DOHH2 (cell line): ENCODE results near the gene RETREG2.

Experiments
- H3F3A ChIP-seq: fragments of 200-600 bp; sonication (generic), shearing (Covaris generic); 2 replicates; pipeline ENCODE4 v1.6.0; 2016; ENCODE audit warnings: antibody characterized with exemption, mild to moderate bottlenecking; ENCODE audit not compliant: control insufficient read depth, insufficient read depth
- H3K27ac ChIP-seq: fragments of 200-600 bp; sonication (generic); 2 replicates; pipeline ENCODE4 v1.5.1; 2014; ENCODE audit warnings: low read depth, mild to moderate bottlenecking, low read length, moderate library complexity
- H3K27me3 ChIP-seq: fragments of 200-600 bp; sonication (generic); 2 replicates; pipeline ENCODE4 v1.6.1; 2014; ENCODE audit warnings: mild to moderate bottlenecking, low read length, mixed read lengths; ENCODE audit not compliant: control insufficient read depth
- H3K36me3 ChIP-seq: fragments of 200-600 bp; sonication (generic); 2 replicates; pipeline ENCODE4 v1.6.1; 2014; ENCODE audit warnings: mild to moderate bottlenecking, low read length, moderate library complexity, mixed read lengths; ENCODE audit not compliant: control insufficient read depth
- H3K4me1 ChIP-seq: fragments of 200-600 bp; sonication (generic); 2 replicates; pipeline ENCODE4 v1.6.1; 2014; ENCODE audit warnings: mild to moderate bottlenecking, low read length, mixed read lengths; ENCODE audit not compliant: control insufficient read depth
- H3K4me2 ChIP-seq: fragments of 200-600 bp; sonication (generic); 2 replicates; pipeline ENCODE4 v1.6.0; 2014; ENCODE audit warnings: mild to moderate bottlenecking, low read length, moderate library complexity
- H3K4me3 ChIP-seq: fragments of 200-600 bp; sonication (generic); 2 replicates; pipeline ENCODE4 v1.5.1; 2014; ENCODE audit warnings: mild to moderate bottlenecking, low read length, mixed read lengths
- H3K79me2 ChIP-seq: fragments of 200-600 bp; sonication (generic); 2 replicates; pipeline ENCODE4 v1.6.1; 2014; ENCODE audit warnings: mild to moderate bottlenecking, low read length, mixed read lengths; ENCODE audit not compliant: control insufficient read depth
- H3K9me2 ChIP-seq: fragments of 200-600 bp; sonication (generic); replicated peaks from 2 replicates; pipeline ENCODE4 v1.6.1; 2014; ENCODE audit warnings: mild to moderate bottlenecking, low read length, mixed read lengths; ENCODE audit not compliant: control insufficient read depth
- H3K9me3 ChIP-seq: fragments of 200-600 bp; sonication (generic); 2 replicates; pipeline ENCODE4 v1.6.1; 2014; ENCODE audit warnings: antibody characterized with exemption, low read length, mixed read lengths; ENCODE audit not compliant: control insufficient read depth, insufficient read depth
- H4K20me1 ChIP-seq: fragments of 200-600 bp; sonication (generic); 2 replicates; pipeline ENCODE4 v1.6.0; 2014; ENCODE audit warnings: low read depth, mild to moderate bottlenecking, antibody characterized with exemption, low read length, moderate library complexity; ENCODE audit not compliant: control insufficient read depth, insufficient read depth
- EZH2phosphoT487 ChIP-seq: fragments of 200-600 bp; sonication (generic); IDR thresholded peaks from 2 replicates; pipeline ENCODE4 v1.6.1; 2017; ENCODE audit warnings: borderline replicate concordance, mild to moderate bottlenecking, antibody characterized with exemption, low read length, moderate library complexity, mixed read lengths
- TF ChIP-seq, protein P1 (sequence below): fragments of 200-600 bp; sonication (generic); IDR thresholded peaks from one replicate; pipeline ENCODE4 v1.5.1; 2014; ENCODE audit warnings: antibody characterized with exemption, mild to moderate bottlenecking, low read depth, low read length; ENCODE audit not compliant: poor library complexity, severe bottlenecking

Gene RETREG2

DNA sequence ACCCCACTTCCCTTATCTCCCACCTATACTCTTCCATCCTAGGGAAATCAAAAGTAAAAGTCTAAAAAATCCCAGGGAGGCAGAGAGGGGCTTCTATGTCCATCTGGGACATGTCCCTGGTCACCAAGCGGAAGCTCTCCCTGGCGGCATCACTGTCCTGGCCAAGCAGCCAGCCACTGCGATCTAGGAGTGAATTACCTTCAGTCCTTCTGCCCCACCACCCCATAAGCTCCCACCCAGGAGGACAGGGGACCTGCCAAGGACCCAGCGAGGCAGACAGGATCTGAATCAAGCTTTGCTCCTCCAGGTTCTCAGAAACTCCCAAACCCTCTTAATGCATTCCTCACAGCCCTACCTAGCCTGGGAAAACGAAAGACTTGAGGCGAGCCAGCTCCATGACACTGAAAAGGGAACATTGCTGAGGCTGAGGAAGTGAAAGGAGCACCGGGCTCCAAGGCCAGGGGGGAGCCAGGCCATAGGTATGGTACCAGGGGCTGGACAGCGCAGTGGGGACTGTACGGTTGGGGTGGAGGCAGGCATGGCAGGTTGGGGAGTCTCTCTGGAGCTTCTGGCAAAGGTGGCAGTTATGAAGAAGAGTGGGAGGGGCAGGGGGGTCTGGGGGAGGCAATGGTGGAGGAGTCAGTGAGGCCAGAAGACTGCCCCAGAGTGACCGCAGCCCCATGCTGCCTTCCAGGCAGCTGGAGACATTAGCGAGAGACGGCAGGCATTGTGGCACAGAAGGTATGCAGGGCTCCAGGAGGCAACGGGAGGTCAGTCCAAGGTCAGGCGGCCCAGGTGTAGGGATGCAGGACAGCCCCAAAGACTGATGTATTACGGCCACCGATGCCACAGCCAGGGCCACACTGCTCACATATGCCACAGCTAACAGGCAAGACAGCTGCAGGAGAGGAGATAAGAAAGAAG is 5.6 kb upstream of the RETREG2 start:
- Histone ChIP-seq H3K27me3 (no peaks in the 10 kb centered on the region), H3K9me3 (no peaks in the 10 kb centered on the region), H3F3A (peaks cover 17% of the 10 kb centered on the region), H3K4me3 (no peak overlapping the region), H3K9me2 (no peaks in the 10 kb centered on the region), H3K4me2 (no peak overlapping the region), H3K4me1 (peaks cover 14% of the 10 kb centered on the region), H3K27ac (no peak overlapping the region), H3K36me3 (peaks cover 49% of the 10 kb centered on the region), H3K79me2 (peaks cover 17% of the 10 kb centered on the region), H4K20me1 (no peaks in the 10 kb centered on the region)
- TF ChIP-seq EZH2phosphoT487, result no peak
- TF ChIP-seq, protein P1, sequence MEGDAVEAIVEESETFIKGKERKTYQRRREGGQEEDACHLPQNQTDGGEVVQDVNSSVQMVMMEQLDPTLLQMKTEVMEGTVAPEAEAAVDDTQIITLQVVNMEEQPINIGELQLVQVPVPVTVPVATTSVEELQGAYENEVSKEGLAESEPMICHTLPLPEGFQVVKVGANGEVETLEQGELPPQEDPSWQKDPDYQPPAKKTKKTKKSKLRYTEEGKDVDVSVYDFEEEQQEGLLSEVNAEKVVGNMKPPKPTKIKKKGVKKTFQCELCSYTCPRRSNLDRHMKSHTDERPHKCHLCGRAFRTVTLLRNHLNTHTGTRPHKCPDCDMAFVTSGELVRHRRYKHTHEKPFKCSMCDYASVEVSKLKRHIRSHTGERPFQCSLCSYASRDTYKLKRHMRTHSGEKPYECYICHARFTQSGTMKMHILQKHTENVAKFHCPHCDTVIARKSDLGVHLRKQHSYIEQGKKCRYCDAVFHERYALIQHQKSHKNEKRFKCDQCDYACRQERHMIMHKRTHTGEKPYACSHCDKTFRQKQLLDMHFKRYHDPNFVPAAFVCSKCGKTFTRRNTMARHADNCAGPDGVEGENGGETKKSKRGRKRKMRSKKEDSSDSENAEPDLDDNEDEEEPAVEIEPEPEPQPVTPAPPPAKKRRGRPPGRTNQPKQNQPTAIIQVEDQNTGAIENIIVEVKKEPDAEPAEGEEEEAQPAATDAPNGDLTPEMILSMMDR, result no peak

DNA sequence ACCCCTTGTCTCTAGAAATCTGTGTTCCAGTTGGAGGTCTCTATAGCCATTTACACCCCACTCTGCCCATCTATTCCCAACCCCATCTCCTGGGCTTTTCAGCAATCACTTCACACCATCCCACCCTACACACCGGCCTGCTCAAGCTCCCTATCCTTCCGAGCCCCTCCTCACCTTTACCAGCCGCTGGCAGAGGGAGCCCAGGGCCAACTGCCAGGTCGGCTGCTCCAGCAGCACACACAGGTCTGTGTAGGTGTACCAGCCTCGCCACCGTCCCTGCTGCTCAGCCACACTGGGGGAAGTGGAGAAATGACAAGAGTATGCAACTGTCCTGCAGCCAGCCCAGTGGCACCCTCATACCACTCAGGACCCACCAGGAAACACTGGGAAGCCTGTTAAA is 4.9 kb upstream of the RETREG2 start:
- H4K20me1 ChIP-seq, result no peaks in the 10 kb centered on the region
- H3K4me2 ChIP-seq, result no peak overlapping the region

DNA sequence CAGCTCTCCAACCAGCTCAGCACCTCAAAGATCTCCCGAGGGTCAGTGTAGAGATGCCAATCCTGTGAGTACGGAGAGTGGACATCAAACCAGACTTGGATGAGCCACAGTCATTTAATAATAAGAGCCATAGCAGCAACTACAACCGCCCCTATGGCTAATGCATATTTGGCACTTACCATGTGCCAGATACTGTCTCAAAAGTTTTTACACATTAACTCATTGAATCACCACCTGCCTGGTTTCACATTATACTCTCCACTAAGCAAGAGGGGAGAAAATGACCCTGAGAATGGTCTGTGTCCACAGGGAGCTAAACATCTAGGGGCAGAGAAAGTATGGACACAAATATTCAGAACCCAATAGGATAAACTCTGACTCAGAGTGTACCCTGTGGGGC is 3.9 kb upstream of the RETREG2 start:
- peaks cover 21% of the 10 kb centered on the region for H3F3A ChIP-seq
- H3K27ac ChIP-seq, result no peak overlapping the region
- peaks cover 30% of the 10 kb centered on the region for H3K79me2 ChIP-seq
- H3K9me2 ChIP-seq, result no peaks in the 10 kb centered on the region
- H3K9me3 ChIP-seq, result no peaks in the 10 kb centered on the region
- H3K4me2 ChIP-seq, result no peak overlapping the region
- TF ChIP-seq, protein P1, result no peak
- no peak for TF ChIP-seq EZH2phosphoT487
- H3K27me3 ChIP-seq, result no peaks in the 10 kb centered on the region
- H3K4me1 ChIP-seq, result peaks cover 21% of the 10 kb centered on the region
- no peak overlapping the region for H3K4me3 ChIP-seq
- H4K20me1 ChIP-seq, result 0 out of 2 replicates have a peak, but pooled peaks cover 5% of the 10 kb centered on the region
- peaks cover 54% of the 10 kb centered on the region for H3K36me3 ChIP-seq

More for the DNA sequence above, 4.9 kb upstream of the RETREG2 start:
- Histone ChIP-seq H3K4me3 (no peak overlapping the region), H3K79me2 (peaks cover 20% of the 10 kb centered on the region), H3K4me1 (peaks cover 17% of the 10 kb centered on the region), H3K27me3 (no peaks in the 10 kb centered on the region), H3K27ac (no peak overlapping the region), H3K9me2 (no peaks in the 10 kb centered on the region), H3K36me3 (peaks cover 53% of the 10 kb centered on the region), H3K9me3 (no peaks in the 10 kb centered on the region), H3F3A (peaks cover 21% of the 10 kb centered on the region)
- no peak for TF ChIP-seq EZH2phosphoT487
- TF ChIP-seq, protein P1, result no peak
